ENCODE data around the gene ADCY1.

DNA sequence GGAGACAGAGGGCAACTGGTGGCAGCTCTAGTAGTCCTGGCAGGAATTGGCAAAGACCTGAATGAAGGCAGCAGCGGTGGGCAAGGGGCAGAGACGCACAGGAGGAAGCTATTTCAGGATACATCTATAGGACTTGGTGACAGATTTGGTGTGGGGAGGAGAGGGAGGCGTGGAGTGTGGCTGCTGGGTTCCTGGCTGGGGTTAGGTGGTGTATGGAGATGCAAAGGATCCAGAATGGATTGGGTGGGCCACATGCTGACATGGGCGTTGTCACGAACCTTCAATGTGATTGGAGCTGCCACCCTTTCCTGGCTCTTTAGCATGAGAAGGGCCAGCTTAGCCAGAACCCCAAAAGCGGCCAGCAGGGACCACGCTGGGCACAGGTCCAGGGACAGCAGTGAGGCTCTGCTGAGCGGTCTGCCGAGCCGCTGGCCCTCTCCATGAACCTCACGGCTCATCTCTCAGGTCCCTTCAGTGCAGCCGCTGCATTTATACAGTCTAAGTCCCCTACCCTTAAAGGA, 10.2 kb upstream of the ADCY1 start:
- TF ChIP-seq, protein P1, sequence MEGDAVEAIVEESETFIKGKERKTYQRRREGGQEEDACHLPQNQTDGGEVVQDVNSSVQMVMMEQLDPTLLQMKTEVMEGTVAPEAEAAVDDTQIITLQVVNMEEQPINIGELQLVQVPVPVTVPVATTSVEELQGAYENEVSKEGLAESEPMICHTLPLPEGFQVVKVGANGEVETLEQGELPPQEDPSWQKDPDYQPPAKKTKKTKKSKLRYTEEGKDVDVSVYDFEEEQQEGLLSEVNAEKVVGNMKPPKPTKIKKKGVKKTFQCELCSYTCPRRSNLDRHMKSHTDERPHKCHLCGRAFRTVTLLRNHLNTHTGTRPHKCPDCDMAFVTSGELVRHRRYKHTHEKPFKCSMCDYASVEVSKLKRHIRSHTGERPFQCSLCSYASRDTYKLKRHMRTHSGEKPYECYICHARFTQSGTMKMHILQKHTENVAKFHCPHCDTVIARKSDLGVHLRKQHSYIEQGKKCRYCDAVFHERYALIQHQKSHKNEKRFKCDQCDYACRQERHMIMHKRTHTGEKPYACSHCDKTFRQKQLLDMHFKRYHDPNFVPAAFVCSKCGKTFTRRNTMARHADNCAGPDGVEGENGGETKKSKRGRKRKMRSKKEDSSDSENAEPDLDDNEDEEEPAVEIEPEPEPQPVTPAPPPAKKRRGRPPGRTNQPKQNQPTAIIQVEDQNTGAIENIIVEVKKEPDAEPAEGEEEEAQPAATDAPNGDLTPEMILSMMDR (IDR thresholded peaks at IDR 0.05): no peak
- no peak for TF ChIP-seq POLR2A (IDR thresholded peaks at IDR 0.05)
